Astrocyte of the spinal cord (primary cell): ENCODE results near the gene FHIT.

Source experiments
- DNase-seq: peaks from one replicate; pipeline ENCODE4 v3.0.0; 2011; ENCODE audit warnings: low read depth, low spot score
- H3K4me3 ChIP-seq: 2 replicates; pipeline ENCODE4 v1.5.1; 2011; ENCODE audit warnings: low read depth, mild to moderate bottlenecking, low read length, moderate library complexity
- in situ Hi-C: cut with HindIII; loops from 2 replicates; pipeline ENCODE4 v1.10.0; 2017; ENCODE audit warnings: low sequenced_read_pairs
- TF ChIP-seq, protein P1 (sequence below): IDR thresholded peaks from 2 replicates; pipeline ENCODE4 v1.5.1; 2012; ENCODE audit warnings: low read depth, mild to moderate bottlenecking, low read length, inconsistent platforms

Gene FHIT

DNA sequence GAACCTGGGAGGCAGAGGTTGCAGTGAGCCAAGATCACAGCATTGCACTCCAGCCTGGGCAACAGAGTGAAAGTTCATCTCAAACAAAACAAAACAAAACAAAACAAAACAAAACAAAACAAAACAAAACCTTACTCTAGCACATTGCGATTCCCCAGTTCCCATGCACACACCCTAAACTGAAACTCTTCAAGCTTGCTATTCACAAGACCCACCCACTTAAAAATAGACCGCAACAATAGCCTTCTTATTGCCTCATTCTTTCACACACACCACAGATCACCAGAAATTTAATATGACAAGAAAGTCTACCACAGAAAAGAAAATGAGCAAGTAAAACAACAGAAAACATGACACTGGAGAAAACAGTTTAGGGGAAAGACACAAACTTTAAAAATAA, 598.4 kb downstream of the FHIT start:
- in situ Hi-C loops, result no loop called here
- H3K4me3 ChIP-seq, result no peak overlapping the region
- no peak for DNase-seq
- TF ChIP-seq, protein P1, sequence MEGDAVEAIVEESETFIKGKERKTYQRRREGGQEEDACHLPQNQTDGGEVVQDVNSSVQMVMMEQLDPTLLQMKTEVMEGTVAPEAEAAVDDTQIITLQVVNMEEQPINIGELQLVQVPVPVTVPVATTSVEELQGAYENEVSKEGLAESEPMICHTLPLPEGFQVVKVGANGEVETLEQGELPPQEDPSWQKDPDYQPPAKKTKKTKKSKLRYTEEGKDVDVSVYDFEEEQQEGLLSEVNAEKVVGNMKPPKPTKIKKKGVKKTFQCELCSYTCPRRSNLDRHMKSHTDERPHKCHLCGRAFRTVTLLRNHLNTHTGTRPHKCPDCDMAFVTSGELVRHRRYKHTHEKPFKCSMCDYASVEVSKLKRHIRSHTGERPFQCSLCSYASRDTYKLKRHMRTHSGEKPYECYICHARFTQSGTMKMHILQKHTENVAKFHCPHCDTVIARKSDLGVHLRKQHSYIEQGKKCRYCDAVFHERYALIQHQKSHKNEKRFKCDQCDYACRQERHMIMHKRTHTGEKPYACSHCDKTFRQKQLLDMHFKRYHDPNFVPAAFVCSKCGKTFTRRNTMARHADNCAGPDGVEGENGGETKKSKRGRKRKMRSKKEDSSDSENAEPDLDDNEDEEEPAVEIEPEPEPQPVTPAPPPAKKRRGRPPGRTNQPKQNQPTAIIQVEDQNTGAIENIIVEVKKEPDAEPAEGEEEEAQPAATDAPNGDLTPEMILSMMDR, result no peak

DNA sequence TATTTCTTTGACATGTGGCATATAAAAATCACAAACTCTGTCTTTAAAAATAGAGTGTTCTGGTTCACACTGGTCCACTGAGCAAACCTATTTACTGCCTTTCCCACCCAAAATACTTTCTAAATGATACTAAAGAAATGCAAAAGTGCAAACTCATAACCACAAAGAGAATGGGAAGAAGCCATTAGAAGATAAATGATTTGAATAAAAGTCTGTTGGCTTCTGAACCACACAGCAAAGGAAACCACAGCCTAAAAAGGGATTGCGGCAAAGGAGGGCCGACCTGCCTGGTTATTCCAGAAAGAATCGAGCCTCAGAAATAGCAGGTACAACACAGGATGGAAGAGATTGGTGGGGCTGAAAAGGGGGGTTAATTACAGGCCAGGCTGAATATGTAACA, 599.5 kb downstream of the FHIT start:
- no peak for DNase-seq
- in situ Hi-C loops, result no loop called here
- TF ChIP-seq, protein P1, result no peak

DNA sequence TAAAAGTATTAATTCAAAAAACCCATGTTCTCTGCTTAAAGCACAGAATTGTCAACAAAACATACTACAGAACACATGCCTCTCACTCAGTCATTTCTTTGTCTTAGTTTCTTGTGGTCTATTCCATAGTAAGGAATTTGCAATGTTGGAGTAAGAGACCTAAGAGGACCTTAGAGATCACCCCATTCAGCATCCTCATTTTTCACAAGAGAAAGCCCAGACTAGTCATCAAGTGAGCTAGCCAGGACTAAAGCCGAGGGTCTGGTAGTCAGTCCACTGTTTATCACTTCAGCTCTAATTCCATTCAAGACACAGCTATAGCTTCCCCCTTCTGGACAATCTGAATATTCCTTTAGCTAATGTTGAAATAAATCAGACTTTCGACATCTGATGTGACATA, 601.1 kb downstream of the FHIT start:
- in situ Hi-C loops, result no loop called here
- DNase-seq, result no peak
- TF ChIP-seq, protein P1, result no peak
- no peak overlapping the region for H3K4me3 ChIP-seq

More for the DNA sequence above, 599.5 kb downstream of the FHIT start:
- H3K4me3 ChIP-seq, result no peak overlapping the region

DNA sequence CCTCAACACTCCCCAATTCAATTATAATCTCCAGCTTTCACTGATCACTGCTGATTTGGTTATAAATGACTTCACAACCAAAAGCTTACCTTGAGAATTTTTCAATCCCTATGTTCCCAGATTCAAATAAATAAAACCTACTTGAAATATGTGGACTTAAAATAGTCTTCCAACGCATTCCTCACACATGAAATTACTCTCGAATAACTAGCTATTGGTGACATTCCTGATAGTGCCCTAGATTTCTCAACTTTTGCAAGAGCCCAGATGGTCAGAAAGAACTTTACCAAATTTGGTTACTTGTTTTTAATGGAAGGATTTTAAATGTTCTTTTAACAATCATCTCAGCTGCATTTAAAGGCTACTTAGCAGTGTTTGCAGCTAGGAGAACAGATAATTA, 605.5 kb downstream of the FHIT start:
- DNase-seq, result no peak
- in situ Hi-C loops, result no loop called here
- TF ChIP-seq, protein P1, result no peak
- no peak overlapping the region for H3K4me3 ChIP-seq

DNA sequence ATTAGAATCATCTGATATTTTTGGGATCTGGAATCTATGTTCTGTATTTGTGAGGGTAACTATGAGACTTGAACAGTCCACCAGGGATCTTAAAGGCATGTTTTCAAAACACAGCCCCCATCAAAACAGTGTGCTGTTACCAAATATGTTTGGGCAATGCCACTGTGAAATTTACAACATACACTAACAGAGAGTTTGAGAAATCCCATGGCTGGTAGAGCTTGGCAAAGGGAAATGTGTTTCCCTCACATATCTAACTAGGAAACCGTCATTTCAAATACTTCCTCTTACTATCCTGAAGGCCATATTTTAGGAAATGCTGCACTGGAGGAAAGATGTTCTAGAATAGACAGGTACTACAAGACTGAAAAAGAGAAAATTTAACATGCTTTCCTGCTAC, 607.4 kb downstream of the FHIT start:
- no peak overlapping the region for H3K4me3 ChIP-seq
- in situ Hi-C loops, result no loop called here
- no peak for DNase-seq
- TF ChIP-seq, protein P1, result no peak

DNA sequence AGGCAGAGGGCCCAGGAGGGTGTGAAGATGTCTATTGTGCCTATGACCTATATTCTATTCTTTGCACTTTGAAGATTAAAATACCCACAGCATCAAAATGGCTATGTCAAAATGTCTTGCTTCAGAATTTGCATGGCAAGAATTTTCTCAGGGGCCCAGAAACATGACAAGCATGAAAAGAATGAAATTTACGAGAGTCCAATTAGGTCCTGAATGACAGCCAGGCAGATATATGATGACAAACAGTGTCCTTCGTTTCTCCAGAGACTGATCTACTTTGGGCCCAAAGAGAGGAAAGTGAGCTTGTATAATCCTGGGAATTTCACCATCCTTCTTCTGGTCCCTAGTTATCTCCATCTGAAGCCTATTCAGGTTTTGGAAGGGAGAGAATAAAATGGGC, 609.9 kb downstream of the FHIT start:
- no peak for DNase-seq
- in situ Hi-C loops, result no loop called here
- TF ChIP-seq, protein P1, result no peak
- no peak overlapping the region for H3K4me3 ChIP-seq

DNA sequence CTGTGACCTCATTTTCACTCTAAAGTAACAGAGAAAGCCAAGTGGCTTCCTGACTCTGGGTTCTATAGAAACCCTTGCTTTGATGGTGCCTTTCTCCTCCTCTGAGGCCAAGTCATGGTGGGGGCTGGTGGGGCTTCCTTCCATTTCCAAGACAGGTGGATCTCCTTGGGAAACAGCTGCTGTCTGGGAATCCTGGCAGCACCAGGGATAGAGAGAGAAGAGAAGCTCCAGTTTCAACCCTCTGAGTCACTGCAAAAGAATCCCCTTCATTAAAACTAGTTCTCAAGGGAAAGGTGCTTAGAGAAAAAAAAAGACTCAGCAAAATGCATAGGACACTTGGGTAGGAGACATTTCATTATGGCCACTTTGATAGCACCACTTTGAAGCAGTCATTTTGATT, 614.4 kb downstream of the FHIT start:
- in situ Hi-C loops, result no loop called here
- TF ChIP-seq, protein P1, result no peak
- peak; percentile 14 for DNase-seq
- no peak overlapping the region for H3K4me3 ChIP-seq
